ENCODE results near the gene UBE2Z.

The UBE2Z gene

DNA sequence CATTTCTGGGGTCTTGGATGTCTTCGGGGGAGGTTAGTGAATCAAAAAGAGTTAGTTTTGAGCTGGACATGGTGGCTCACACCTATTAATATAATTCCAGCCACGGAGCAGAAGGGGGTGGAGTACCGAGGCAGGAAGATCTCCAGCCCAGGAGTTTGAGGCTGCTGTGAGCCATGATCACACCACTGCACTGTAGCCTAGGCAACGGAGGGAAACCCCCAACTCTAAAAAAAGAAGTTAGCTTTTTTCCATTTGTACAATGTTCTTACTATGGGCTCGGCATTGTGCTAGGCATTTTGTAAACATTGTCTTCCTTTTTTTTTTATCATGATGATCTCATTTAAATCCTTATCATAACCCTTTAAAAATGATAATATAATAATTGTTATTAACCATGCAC is 44.7 kb downstream of the UBE2Z start:
- in situ Hi-C loops (cut with MboI; ENCODE audit: low sequenced_read_pairs): no loop called here

DNA sequence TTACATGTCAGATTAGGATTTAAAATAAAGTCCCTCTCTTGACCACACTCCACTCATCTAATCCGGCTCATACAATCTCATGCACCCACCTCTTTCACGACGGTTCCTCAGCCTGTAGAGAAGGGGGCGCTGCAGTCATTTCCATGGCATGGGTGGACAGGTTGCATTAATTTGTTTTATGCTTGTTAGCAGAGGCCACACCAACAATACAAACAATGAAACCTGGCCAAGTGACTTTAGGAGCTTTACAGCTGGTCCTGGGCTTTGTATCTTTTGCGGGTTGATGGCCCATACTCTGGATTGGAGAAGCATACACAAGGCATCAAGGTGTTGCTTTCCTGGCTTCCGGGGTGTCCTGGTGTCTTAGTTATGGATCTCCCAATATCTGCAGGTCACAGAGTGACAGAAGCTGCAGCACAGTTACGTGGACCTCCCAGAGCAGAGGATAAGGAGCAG is 46.1 kb downstream of the UBE2Z start:
- in situ Hi-C loops (cut with MboI; ENCODE audit: low sequenced_read_pairs): no loop called here

DNA sequence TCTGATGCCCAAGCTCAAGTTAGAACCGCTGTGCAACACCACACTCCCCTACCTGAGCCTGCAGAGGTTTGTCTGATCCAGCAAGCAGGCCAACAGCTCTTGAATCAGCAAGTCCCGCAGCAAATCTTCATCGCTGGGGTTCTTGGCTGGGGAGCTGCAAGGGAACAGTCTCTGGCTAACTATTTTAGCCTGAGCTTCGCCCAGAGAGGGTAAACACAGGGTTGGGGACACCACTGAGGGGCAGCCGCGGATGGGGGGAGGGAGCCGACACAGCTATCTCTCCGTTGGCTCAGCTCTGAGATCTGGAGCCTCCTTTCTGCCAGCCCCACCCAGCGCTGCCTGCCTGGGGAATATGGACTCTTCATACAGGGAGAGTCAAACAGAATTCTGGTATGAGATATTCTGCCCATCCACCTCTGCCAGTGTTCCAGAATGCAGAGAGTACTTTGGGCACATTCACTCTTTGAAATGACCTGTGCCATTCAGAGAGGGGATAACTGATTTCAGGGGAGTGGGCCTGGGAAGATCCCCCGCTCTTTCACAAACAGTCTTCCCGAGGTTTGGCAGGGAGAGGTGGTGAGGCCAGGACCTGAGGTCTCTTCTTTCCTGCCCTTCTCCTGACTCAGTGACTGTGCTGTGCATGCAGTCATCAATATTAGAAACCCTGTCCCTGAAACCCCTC is 52.8 kb downstream of the UBE2Z start:
- in situ Hi-C loops (cut with MboI; ENCODE audit: low sequenced_read_pairs): no loop called here

DNA sequence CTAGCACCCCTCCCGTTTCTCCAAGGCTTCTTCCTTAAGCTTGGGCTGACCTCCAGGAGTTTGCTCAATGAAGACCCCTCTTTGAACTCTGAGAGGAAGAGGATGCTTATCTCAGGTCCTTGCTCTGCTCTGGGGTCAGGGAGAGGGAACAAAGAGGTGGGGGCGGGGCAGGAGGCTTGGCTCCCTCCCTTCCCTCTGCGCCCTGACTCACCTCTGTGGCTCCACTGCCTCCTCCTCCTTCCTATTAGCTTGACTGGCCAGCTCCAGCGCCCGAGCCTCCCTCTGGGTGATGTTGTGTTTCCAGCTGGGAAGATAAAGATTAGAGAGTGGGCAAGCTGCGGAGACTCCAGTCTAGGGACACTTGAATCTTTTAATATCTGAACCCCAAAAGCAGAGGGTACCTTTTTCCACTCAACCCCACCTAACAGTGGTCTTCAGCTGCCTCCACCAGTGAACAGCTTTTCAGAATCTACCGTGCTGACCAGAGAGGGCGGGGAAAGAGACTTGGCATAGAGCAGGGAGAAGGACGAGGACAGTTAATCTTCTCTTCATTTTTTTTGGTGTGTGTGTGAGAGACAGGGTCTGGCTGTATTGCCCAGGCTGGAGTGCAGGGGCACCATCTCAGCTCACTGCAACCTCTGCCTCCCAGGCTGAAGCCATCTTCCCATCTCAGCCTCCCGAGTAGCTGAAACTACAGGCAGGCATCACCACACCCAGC is 53.5 kb downstream of the UBE2Z start:
- in situ Hi-C loops (cut with MboI; ENCODE audit: low sequenced_read_pairs): no loop called here

DNA sequence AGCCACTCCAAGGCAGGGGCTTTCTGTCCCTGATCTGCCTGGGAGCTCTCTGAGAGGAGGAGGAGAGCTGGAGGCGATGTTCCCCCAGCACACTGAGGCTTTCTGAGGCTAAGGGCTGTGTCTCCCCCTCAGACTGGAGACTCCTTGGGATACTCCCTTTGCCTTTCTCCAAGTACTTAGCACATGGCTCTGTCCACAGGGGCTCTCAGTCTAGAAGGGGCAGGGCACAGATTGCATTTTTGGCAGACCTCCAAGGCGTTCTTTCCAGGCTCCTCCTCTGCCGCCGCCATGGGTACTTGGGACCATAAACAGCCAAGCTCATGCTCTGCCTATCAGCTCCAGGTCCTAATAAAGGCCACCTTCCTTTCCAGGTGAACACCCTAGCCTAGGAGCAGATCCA is 62.0 kb downstream of the UBE2Z start:
- in situ Hi-C loops (cut with MboI; ENCODE audit: low sequenced_read_pairs): no loop called here

DNA sequence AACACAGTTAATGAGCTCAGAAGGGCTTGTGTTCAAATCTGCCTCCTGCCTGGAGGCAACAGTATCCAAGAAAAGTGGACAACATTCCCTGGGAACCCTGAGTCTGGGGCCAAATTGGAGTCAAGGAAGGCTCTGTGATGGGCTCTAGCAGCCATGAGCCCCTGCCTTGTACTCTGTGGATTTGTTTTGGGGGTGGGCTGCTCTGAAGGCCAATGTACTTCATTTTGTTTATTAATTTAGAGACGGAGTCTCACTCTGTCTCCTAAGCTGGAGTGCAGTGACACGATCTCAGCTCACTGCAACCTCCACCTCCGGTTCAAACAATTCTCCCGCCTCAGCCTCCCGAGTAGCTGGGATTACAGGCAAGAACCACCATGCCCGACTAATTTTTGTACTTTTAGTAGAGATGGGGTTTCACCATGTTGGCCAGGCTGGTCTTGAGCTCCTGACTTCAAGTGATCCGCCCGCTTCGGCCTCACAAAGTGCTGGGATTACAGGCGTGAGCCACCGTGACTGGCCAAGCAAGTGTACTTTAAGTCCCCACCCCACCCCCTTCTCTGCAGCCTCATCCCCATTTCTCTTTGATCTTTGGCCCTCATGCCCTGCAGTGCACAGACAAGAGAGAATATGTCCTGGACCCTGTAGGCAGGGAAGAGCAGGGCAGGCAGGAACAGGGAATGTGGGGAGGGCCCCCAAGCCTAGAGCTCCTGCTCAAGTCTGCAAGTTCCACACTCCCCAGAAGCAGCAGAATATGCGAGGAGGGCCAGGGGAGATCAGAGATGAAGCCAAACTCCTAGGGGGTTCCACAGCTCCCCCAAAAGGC is 62.9 kb downstream of the UBE2Z start:
- in situ Hi-C loops (cut with MboI; ENCODE audit: low sequenced_read_pairs): no loop called here

DNA sequence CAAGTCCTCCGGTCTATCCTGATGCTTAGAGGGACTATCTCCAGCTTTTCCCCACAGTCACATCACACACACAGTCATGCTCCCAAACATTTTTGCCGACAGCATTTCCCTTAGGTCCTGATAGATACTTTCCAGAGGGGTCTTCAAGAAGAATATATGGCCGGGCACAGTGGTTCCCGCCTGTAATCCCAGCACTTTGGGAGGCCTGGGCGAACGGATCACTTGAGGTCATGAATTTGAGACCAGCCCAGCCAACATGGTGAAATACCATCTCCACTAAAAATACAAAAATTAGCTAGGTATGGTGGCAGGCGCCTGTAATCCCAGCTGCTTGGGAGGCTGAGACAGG is 64.5 kb downstream of the UBE2Z start:
- in situ Hi-C loops (cut with MboI; ENCODE audit: low sequenced_read_pairs): no loop called here

DNA sequence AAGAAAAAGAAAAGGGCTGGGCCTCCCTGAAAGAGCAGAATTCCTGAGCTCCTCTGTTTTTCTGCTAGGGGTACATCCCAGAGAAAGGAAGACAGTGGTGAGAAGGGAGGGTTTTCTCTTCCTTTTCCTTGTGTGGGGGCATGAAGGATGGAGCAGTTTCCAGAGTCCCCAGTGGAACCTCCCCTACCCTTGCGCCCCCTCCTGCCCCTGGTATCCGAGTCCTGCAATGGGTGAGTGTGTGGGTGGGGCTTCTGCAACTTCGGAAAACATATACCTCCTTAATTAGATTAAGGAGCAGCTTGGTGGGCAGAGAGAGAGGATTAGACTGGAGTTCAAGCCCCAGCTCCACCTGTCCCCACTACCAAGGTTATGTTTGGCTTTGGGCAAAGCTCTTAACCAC is 65.6 kb downstream of the UBE2Z start:
- in situ Hi-C loops (cut with MboI; ENCODE audit: low sequenced_read_pairs): no loop called here
